H1 (cell line): Measurements from ENCODE around the gene SLC30A10. TPM values are rescaled to one million over a fixed set of nuclear protein-coding genes. Genes with fewer than 3 reads are reported as not detected.

Experiments
- CTCF ChIA-PET: fragments of 300-600 bp; sonication (Branson Sonifier 250); formaldehyde crosslinking; loops from one replicate; lab custom pipeline; 2021; ENCODE audit not compliant: partially characterized antibody; lab: Charles Lee
- POLR2A ChIA-PET: fragments of 300-600 bp; sonication (Branson Sonifier 250); formaldehyde crosslinking; loops from one replicate; lab custom pipeline; 2021; ENCODE audit warnings: inconsistent platforms; ENCODE audit not compliant: partially characterized antibody; lab: Charles Lee
- DNase-seq, 2 experiments: peaks; one replicate each; pipeline versions ENCODE4 v3.0.0 to v3.0.0-alpha.2; 2010 to 2022; ENCODE audit warnings: low spot score in 2 of 2, low read depth in 1 of 2, mixed read lengths in 1 of 2
- FAIRE-seq: peaks from 2 replicates; lab custom pipeline; 2011; peaks lifted over from hg19 to GRCh38; lab: Jason Lieb, UNC
- H2AFZ ChIP-seq: 2 replicates; pipeline ENCODE4 v1.8.1; 2012; ENCODE audit warnings: low read length, inconsistent platforms
- H2AK5ac ChIP-seq: 2 replicates; pipeline ENCODE4 v1.6.1; 2013; ENCODE audit warnings: low read depth, low read length
- H2BK120ac ChIP-seq: replicated peaks from 2 replicates; pipeline ENCODE3; 2013; ENCODE audit warnings: low read depth, low read length, inconsistent platforms
- H2BK12ac ChIP-seq: 2 replicates; pipeline ENCODE4 v1.6.1; 2013; ENCODE audit warnings: low read depth, low read length
- H2BK15ac ChIP-seq: 2 replicates; pipeline ENCODE4 v1.6.1; 2013; ENCODE audit warnings: low read length
- H2BK20ac ChIP-seq: 2 replicates; pipeline ENCODE4 v1.6.1; 2013; ENCODE audit warnings: low read length
- H2BK5ac ChIP-seq: 2 replicates; pipeline ENCODE4 v1.6.1; 2013; ENCODE audit warnings: low read depth, low read length
- H3K14ac ChIP-seq: 2 replicates; pipeline ENCODE4 v1.6.1; 2013; ENCODE audit warnings: inconsistent platforms; ENCODE audit not compliant: insufficient read length
- H3K18ac ChIP-seq: 2 replicates; pipeline ENCODE4 v1.6.1; 2013; ENCODE audit warnings: low read length; ENCODE audit errors: extremely low read depth
- H3K23ac ChIP-seq: 2 replicates; pipeline ENCODE4 v1.6.1; 2013; ENCODE audit warnings: inconsistent platforms; ENCODE audit not compliant: insufficient read length
- H3K23me2 ChIP-seq: 2 replicates; pipeline ENCODE4 v1.6.1; 2013; ENCODE audit warnings: low read depth, low read length
- H3K27ac ChIP-seq: 2 replicates; pipeline ENCODE4 v1.6.1; 2011; ENCODE audit warnings: low read depth, low read length, inconsistent platforms
- H3K27me3 ChIP-seq, 4 experiments: replicated peaks in 1 of 4; 1 replicate in 1 of 4; 2 replicates in 3 of 4; pipeline versions ENCODE4 v1.6.1 to v1.8.1; 2011 to 2013; ENCODE audit warnings: low read length in 3 of 4, mild to moderate bottlenecking in 3 of 4, inconsistent platforms in 2 of 4, mixed read lengths in 2 of 4, moderate library complexity in 1 of 4; ENCODE audit not compliant: control insufficient read depth in 3 of 4, insufficient read depth in 3 of 4; ENCODE audit errors: extremely low read depth in 1 of 4
- H3K36me3 ChIP-seq, 4 experiments: 2 replicates each; pipeline versions ENCODE4 v1.6.1 to v1.8.1; 2011 to 2013; ENCODE audit warnings: mild to moderate bottlenecking in 4 of 4, low read length in 3 of 4, moderate library complexity in 2 of 4, control low read depth in 1 of 4, inconsistent platforms in 1 of 4; ENCODE audit not compliant: insufficient read depth in 4 of 4, control insufficient read depth in 2 of 4
- H3K4ac ChIP-seq: replicated peaks from 2 replicates; pipeline ENCODE3; 2013; ENCODE audit warnings: low read length, low read depth, mixed read lengths, inconsistent platforms; ENCODE audit not compliant: insufficient read length
- H3K4me1 ChIP-seq, 4 experiments: replicated peaks in 1 of 4; 1 replicate in 1 of 4; 2 replicates in 3 of 4; pipeline versions ENCODE4 v1.6.1 to v1.8.1; 2011 to 2013; ENCODE audit warnings: low read length in 3 of 4, inconsistent platforms in 2 of 4, mixed read lengths in 1 of 4; ENCODE audit not compliant: insufficient read depth in 4 of 4, control insufficient read depth in 3 of 4
- H3K4me2 ChIP-seq, 2 experiments: 2 replicates each; pipeline versions ENCODE4 v1.6.1 to v1.8.1; 2011 to 2013; ENCODE audit warnings: low read depth in 2 of 2, low read length in 2 of 2, control low read depth in 1 of 2, inconsistent platforms in 1 of 2, mild to moderate bottlenecking in 1 of 2; ENCODE audit not compliant: insufficient read depth in 1 of 2
- H3K4me3 ChIP-seq, 4 experiments: fragments of 200-600, 300-600 bp in 1 of 4; sonication (generic), shearing (Covaris generic), sonication (Bioruptor Twin) in 1 of 4; 2 replicates each; pipeline versions ENCODE4 v1.5.1 to v1.8.1; 2011 to 2016; ENCODE audit warnings: low read length in 4 of 4, low read depth in 3 of 4, control low read depth in 2 of 4, inconsistent platforms in 2 of 4, mild to moderate bottlenecking in 2 of 4, mixed read lengths in 1 of 4, moderate library complexity in 1 of 4; ENCODE audit not compliant: insufficient read depth in 2 of 4; ENCODE audit errors: extremely low read depth in 1 of 4
- H3K56ac ChIP-seq: replicated peaks from 2 replicates; pipeline ENCODE3; 2013; ENCODE audit warnings: low read depth, mild to moderate bottlenecking, mixed read lengths, low read length, inconsistent platforms; ENCODE audit not compliant: insufficient read length
- H3K79me1 ChIP-seq: 2 replicates; pipeline ENCODE4 v1.6.1; 2013; ENCODE audit warnings: low read depth, low read length, control low read depth
- H3K79me2 ChIP-seq, 2 experiments: 2 replicates each; pipeline versions ENCODE4 v1.6.1 to v1.8.1; 2012 to 2013; ENCODE audit warnings: low read length in 2 of 2, mild to moderate bottlenecking in 2 of 2, inconsistent platforms in 1 of 2; ENCODE audit not compliant: insufficient read depth in 2 of 2, control insufficient read depth in 1 of 2
- H3K9ac ChIP-seq, 4 experiments: replicated peaks in 1 of 4; 1 replicate in 1 of 4; 2 replicates in 3 of 4; pipeline versions ENCODE4 v1.6.1 to v1.8.1; 2011 to 2013; ENCODE audit warnings: low read depth in 3 of 4, low read length in 3 of 4, control low read depth in 2 of 4, mild to moderate bottlenecking in 2 of 4, moderate library complexity in 2 of 4, inconsistent platforms in 1 of 4; ENCODE audit errors: extremely low read depth in 1 of 4
- H3K9me3 ChIP-seq, 2 experiments: 2 replicates each; pipeline versions ENCODE4 v1.6.1 to v1.8.1; 2012 to 2013; ENCODE audit warnings: mild to moderate bottlenecking in 2 of 2, moderate library complexity in 2 of 2, control low read depth in 1 of 2, inconsistent platforms in 1 of 2, low read depth in 1 of 2, low read length in 1 of 2, mixed read lengths in 1 of 2; ENCODE audit not compliant: insufficient read depth in 2 of 2
- H4K20me1 ChIP-seq, 2 experiments: replicated peaks in 1 of 2; 2 replicates each; pipeline versions ENCODE3 to v1.8.1; 2011 to 2013; ENCODE audit warnings: inconsistent platforms in 2 of 2, low read length in 2 of 2, mild to moderate bottlenecking in 1 of 2; ENCODE audit not compliant: insufficient read depth in 2 of 2, control insufficient read depth in 1 of 2
- H4K5ac ChIP-seq: 2 replicates; pipeline ENCODE4 v1.6.1; 2013; ENCODE audit warnings: low read length, low read depth, mixed read lengths, inconsistent platforms; ENCODE audit not compliant: insufficient read length
- H4K8ac ChIP-seq: 2 replicates; pipeline ENCODE4 v1.8.0; 2013; ENCODE audit warnings: mild to moderate bottlenecking, moderate library complexity, low read length, inconsistent platforms; ENCODE audit not compliant: insufficient read depth; ENCODE audit errors: extremely low read depth
- H4K91ac ChIP-seq: replicated peaks from 2 replicates; pipeline ENCODE3; 2013; ENCODE audit warnings: low read length, mixed read lengths, inconsistent platforms; ENCODE audit not compliant: insufficient read length
- CBX8 ChIP-seq: fragments of 300-800, 300-1000 bp; sonication (generic); IDR thresholded peaks from 2 replicates; pipeline ENCODE4 v1.7.1; 2016; ENCODE audit warnings: low read depth, low read length, borderline replicate concordance
- FOSL1 ChIP-seq: IDR thresholded peaks from 2 replicates; pipeline ENCODE4 v1.6.1; 2011; ENCODE audit warnings: mild to moderate bottlenecking, low read depth, low read length, moderate library complexity; ENCODE audit not compliant: insufficient read depth
- JUND ChIP-seq: IDR thresholded peaks from 2 replicates; pipeline ENCODE4 v1.6.1; 2011; ENCODE audit warnings: mild to moderate bottlenecking, improper control_type of control experiment, low read length
- RFX5 ChIP-seq: IDR thresholded peaks from 2 replicates; pipeline ENCODE4 v1.6.1; 2011; ENCODE audit warnings: low read depth, low read length, improper control_type of control experiment, borderline replicate concordance
- SIRT6 ChIP-seq: IDR thresholded peaks from one replicate; pipeline ENCODE4 v1.7.1; 2012; ENCODE audit warnings: low read length, inconsistent platforms
- SP4 ChIP-seq: IDR thresholded peaks from 2 replicates; pipeline ENCODE4 v1.6.1; 2012; ENCODE audit warnings: low read length, inconsistent platforms
- TCF12 ChIP-seq: IDR thresholded peaks from 2 replicates; pipeline ENCODE4 v1.6.1; 2011; ENCODE audit warnings: low read depth, mild to moderate bottlenecking, low read length
- WGBS, 2 experiments: shearing (Covaris generic) in 1 of 2; methylation state at CpG; one replicate each; pipeline versions ENCODE4 v1.1.6 to v1.1.7; 2013 to 2015; ENCODE audit warnings: low lambda C conversion rate in 2 of 2, mixed read lengths in 2 of 2, inconsistent platforms in 1 of 2, low coverage in 1 of 2, missing lambda C conversion rate in 1 of 2; ENCODE audit not compliant: insufficient replicate concordance in 2 of 2, insufficient coverage in 1 of 2, insufficient read length in 1 of 2; ENCODE audit errors: extremely low coverage in 1 of 2, missing lambda C conversion rate in 1 of 2; 5-methylcytosine and 5-hydroxymethylcytosine counted together
- polyA plus RNA-seq, 7 experiments: library from polyadenylated mRNA; depleted of rRNA in 3 of 7; stranded (reverse) in 5 of 7; unstranded in 2 of 7; fragments of >200 nt in 5 of 7; fragments of 200-250 nt in 2 of 7; gene quantifications; 1 replicate in 5 of 7; 2 replicates in 1 of 7; 4 replicates in 1 of 7; pipeline versions ENCODE4 v1.2.1 to v1.2.3, GENCODE V29; 2011 to 2013; ENCODE audit warnings: missing spikeins in 2 of 7, mixed read lengths in 2 of 7
- total RNA-seq: library from RNA; stranded (reverse); fragmentation: NEBNext Ultra II Directional; extraction: Animal tissue kit (Norgen Biotek cat#: 25700); gene quantifications from 2 replicates; pipeline ENCODE4 v1.2.1, GENCODE V29; 2021

The SLC30A10 gene
- total and polyA plus RNA-seq, 2 of the 8 experiments (the other 6 are each of a cell fraction or from before 2014, with no cell fraction given), result 0.23 to 0.61 TPM

DNA sequence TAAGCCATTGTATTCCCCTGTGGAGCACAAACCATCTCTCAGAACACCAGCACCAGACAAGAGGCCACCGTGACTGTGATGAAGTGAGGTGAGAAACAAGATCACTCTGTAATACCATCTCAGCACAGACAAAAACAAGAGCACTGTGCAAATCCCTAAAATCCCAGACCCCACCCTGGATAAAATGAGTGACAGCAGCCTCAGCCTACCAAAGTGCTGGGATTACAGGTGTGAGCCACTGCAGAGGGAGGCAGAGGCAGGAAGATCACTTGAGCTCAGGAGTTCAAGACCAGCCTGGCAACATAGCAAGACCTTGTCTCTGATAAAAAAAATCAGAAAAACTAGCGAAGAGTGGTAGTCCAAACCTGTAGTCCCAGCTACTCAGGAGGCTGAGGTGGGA lies 23.4 kb downstream of the SLC30A10 start:
- no peak overlapping the region for H2BK120ac ChIP-seq
- H3K18ac ChIP-seq, result no peak overlapping the region
- no peak overlapping the region for H4K91ac ChIP-seq
- no peaks in the 10 kb centered on the region for H3K36me3 ChIP-seq
- H3K4me3 ChIP-seq, result no peak overlapping the region
- CTCF ChIA-PET, result interaction anchor here (0.6 to 2.0 kb wide), 2 partner anchors 12 to 93 kb away, joined by 4 to 6 read pairs; no protein-coding TSS in a partner anchor
- no peak overlapping the region for H3K9ac ChIP-seq
- no peaks in the 10 kb centered on the region for H3K27me3 ChIP-seq
- no peak for DNase-seq
- TF ChIP-seq JUND (no peak), TCF12 (no peak), SP4 (no peak), FOSL1 (no peak), RFX5 (no peak), CBX8 (no peak), SIRT6 (no peak)
- no peak overlapping the region for H2BK15ac ChIP-seq
- no peak overlapping the region for H2BK20ac ChIP-seq
- H3K23ac ChIP-seq, result no peak overlapping the region
- H3K4me2 ChIP-seq, result no peak overlapping the region
- no peak overlapping the region for H3K56ac ChIP-seq
- H3K79me2 ChIP-seq, result no peaks in the 10 kb centered on the region
- H4K8ac ChIP-seq, result no peak overlapping the region
- no peak overlapping the region for H3K4ac ChIP-seq
- H3K4me1 ChIP-seq, result 0 out of 7 replicates have a peak, but pooled peaks cover 0 to 2% (median 0%) of the 10 kb centered on the region in 4 experiments
- H2AK5ac ChIP-seq, result no peak overlapping the region
- no peak overlapping the region for H2BK12ac ChIP-seq
- WGBS, 2 experiments, result 67% methylated on average over 2 of the region's 2 CpGs; no CpG with 5 or more reads in 1 of the 2 experiments
- H3K27ac ChIP-seq, result no peak overlapping the region
- H2AFZ ChIP-seq, result no peak overlapping the region
- H4K5ac ChIP-seq, result no peak overlapping the region
- no peak overlapping the region for H3K14ac ChIP-seq
- no peaks in the 10 kb centered on the region for H4K20me1 ChIP-seq
- POLR2A ChIA-PET, result interaction anchor here (0.6 kb wide), 1 partner anchor 583 kb away, joined by 3 read pairs; no protein-coding TSS in a partner anchor
- no peak overlapping the region for H2BK5ac ChIP-seq
- no peaks in the 10 kb centered on the region for H3K23me2 ChIP-seq
- no peaks in the 10 kb centered on the region for H3K79me1 ChIP-seq
- no peak for FAIRE-seq
- H3K9me3 ChIP-seq, result no peaks in the 10 kb centered on the region
